ENCODE measurements around the gene UBE2M.
"Not testable (repeated sequence)": the region's sequence is repeated elsewhere in the genome, so short reads cannot be mapped to it uniquely, and the experiment has no call there.

UBE2M gene

GRCh38 chr19:58546019-58546530 lies 12.3 kb downstream of the UBE2M start:
- TF ChIP-seq, protein P1, sequence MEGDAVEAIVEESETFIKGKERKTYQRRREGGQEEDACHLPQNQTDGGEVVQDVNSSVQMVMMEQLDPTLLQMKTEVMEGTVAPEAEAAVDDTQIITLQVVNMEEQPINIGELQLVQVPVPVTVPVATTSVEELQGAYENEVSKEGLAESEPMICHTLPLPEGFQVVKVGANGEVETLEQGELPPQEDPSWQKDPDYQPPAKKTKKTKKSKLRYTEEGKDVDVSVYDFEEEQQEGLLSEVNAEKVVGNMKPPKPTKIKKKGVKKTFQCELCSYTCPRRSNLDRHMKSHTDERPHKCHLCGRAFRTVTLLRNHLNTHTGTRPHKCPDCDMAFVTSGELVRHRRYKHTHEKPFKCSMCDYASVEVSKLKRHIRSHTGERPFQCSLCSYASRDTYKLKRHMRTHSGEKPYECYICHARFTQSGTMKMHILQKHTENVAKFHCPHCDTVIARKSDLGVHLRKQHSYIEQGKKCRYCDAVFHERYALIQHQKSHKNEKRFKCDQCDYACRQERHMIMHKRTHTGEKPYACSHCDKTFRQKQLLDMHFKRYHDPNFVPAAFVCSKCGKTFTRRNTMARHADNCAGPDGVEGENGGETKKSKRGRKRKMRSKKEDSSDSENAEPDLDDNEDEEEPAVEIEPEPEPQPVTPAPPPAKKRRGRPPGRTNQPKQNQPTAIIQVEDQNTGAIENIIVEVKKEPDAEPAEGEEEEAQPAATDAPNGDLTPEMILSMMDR (IDR thresholded peaks at IDR 0.05; ENCODE audit: low read depth, low read length), result no peak
- peak overlapping the region; percentile 89 for H3K4me3 ChIP-seq (ENCODE audit: low read depth, low read length)

DNA sequence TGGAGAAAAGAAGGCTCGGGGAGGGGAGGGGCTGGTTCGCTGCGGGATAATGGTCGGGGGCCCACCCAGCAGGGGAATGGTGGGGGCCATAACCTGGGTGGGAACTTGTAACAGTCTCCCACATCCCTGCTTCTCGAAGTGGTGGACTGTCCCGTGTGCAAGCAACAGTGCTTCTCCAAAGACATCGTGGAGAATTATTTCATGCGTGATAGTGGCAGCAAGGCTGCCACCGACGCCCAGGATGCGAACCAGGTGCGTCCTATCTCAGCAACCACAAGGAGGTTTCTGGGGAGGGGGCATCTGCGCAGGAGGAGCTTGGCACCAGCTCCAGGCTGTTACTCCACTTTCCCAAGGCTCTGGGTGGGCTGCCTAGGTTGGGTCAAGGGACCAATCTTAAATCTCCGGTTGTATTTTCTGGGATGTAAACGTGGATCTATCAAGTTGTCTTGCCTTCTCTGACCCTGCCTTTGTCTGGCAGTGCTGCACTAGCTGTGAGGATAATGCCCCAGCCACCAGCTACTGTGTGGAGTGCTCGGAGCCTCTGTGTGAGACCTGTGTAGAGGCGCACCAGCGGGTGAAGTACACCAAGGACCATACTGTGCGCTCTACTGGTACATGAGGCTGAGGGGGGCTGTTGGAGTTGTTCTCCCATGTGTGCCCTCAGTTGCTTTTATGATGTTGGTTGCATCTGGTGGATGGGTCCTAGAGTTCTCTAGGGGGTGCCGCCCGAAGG lies 13.0 kb downstream of the UBE2M start:
- TF ChIP-seq, protein P1 (IDR thresholded peaks at IDR 0.05; ENCODE audit: low read depth, low read length), result no peak
- H3K4me3 ChIP-seq (ENCODE audit: low read depth, low read length), result peak overlapping the region; percentile 89

- TF ChIP-seq, protein P1 (IDR thresholded peaks at IDR 0.05; ENCODE audit: low read depth, low read length), result no peak
- H3K4me3 ChIP-seq (ENCODE audit: low read depth, low read length), result peak overlapping the region; percentile 89
Measured at GRCh38 chr19:58544591-58545285, 13.7 kb downstream of the UBE2M start.

- TF ChIP-seq, protein P1 (IDR thresholded peaks at IDR 0.05; ENCODE audit: low read depth, low read length), result no peak
- peak within 1 kb of the TSS; percentile 89 for H3K4me3 ChIP-seq (ENCODE audit: low read depth, low read length)
Measured at GRCh38 chr19:58543826-58544590, 14.4 kb downstream of the UBE2M start, which contains the start of gene TRIM28. Gene TRIM28 (plus strand): TSS chr19:58544064. CDS start chr19:58544758, 694 bp downstream.

GRCh38 chr19:58542641-58543372 lies 15.6 kb downstream of the UBE2M start:
- H3K4me3 ChIP-seq (ENCODE audit: low read depth, low read length), result not testable (repeated sequence)

GRCh38 chr19:58539169-58539559 lies 19.2 kb downstream of the UBE2M start:
- H3K4me3 ChIP-seq (ENCODE audit: low read depth, low read length), result not testable (repeated sequence)

DNA sequence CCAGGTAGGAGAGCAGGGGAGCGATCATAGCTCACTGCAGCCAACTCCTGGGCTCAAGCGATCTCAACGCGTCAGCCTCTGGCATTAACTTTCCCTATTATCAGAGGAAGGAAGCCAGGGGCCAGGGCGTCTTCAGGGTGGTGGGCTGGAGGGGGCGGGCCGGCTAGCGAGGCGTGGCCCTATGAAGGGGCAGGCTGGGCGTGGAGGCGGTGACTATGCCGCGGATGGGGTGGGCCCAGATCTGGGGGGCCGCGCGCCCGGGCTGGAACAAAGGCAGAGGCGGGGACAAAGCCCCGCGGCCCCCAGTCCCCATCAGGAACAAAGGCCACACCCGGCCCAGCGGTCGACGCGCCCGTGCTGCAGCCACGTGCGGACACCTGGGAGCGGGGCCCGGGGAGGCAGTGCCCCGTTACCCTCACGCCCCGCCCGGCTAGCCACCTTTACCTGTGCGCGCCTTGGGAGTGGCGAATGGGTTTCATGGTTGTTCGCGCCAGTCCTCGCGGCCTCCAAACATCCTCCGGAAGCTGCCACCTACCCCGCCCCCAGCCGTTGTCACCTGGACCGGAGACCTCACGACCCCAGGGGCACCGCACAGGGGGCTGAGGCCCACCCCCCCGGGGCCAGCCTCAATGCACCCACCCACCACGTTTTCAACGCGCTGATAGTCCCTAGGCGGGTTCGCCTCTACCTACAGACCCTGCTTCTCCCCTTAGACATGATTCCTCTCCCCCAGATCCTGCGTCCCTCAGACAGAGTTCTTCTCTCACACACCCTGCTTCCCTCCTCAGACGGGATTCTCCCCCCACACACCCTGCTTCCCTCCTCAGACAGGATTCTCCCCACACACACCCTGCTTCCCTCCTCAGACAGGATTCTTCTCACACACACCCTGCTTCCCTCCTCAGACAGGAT lies 19.9 kb downstream of the UBE2M start:
- TF ChIP-seq, protein P1 (IDR thresholded peaks at IDR 0.05; ENCODE audit: low read depth, low read length), result no peak
- H3K4me3 ChIP-seq (ENCODE audit: low read depth, low read length), result no peak overlapping the region
